Mesendoderm (in vitro differentiated cells): ENCODE results near the gene RPS6KA2.

Source experiments
- DNase-seq: peaks from one replicate; pipeline ENCODE4 v3.0.0; 2013
- H2AK5ac ChIP-seq: 2 replicates; pipeline ENCODE4 v1.6.1; 2013; ENCODE audit warnings: low read length, inconsistent platforms
- H2BK120ac ChIP-seq: 2 replicates; pipeline ENCODE4 v1.6.1; 2013; ENCODE audit warnings: low read depth, mild to moderate bottlenecking, low read length, moderate library complexity, mixed read lengths
- H2BK15ac ChIP-seq: replicated peaks from 2 replicates; pipeline ENCODE4 v1.6.1; 2013; ENCODE audit warnings: low read depth, mild to moderate bottlenecking, moderate library complexity
- H2BK5ac ChIP-seq: 2 replicates; pipeline ENCODE4 v1.6.1; 2013; ENCODE audit warnings: low read length, inconsistent platforms
- H3K18ac ChIP-seq: 2 replicates; pipeline ENCODE4 v1.6.1; 2013; ENCODE audit warnings: mild to moderate bottlenecking, low read length, mixed read lengths
- H3K23ac ChIP-seq: one replicate; pipeline ENCODE4 v1.6.1; 2013; ENCODE audit warnings: low read length
- H3K27ac ChIP-seq: 2 replicates; pipeline ENCODE4 v1.5.1; 2013; ENCODE audit warnings: low read depth, mild to moderate bottlenecking, inconsistent platforms, low read length, moderate library complexity
- H3K27me3 ChIP-seq: 2 replicates; pipeline ENCODE4 v1.6.1; 2013; ENCODE audit warnings: low read length, control low read depth, mild to moderate bottlenecking, inconsistent platforms; ENCODE audit not compliant: insufficient read depth, poor library complexity
- H3K36me3 ChIP-seq: 2 replicates; pipeline ENCODE4 v1.6.1; 2013; ENCODE audit warnings: low read length, inconsistent platforms; ENCODE audit not compliant: control insufficient read depth, insufficient read depth
- H3K4ac ChIP-seq: one replicate; pipeline ENCODE4 v1.6.1; 2013; ENCODE audit warnings: low read depth, mild to moderate bottlenecking, low read length, moderate library complexity
- H3K4me1 ChIP-seq: 2 replicates; pipeline ENCODE4 v1.6.1; 2013; ENCODE audit warnings: low read depth, low read length, inconsistent platforms; ENCODE audit not compliant: control insufficient read depth
- H3K4me2 ChIP-seq: 2 replicates; pipeline ENCODE4 v1.6.1; 2013; ENCODE audit warnings: low read length
- H3K4me3 ChIP-seq: 2 replicates; pipeline ENCODE4 v1.5.1; 2013; ENCODE audit warnings: mild to moderate bottlenecking, low read length
- H3K56ac ChIP-seq: one replicate; pipeline ENCODE4 v1.6.1; 2013; ENCODE audit warnings: low read length
- H3K79me1 ChIP-seq: 2 replicates; pipeline ENCODE4 v1.6.1; 2013; ENCODE audit warnings: low read length, inconsistent platforms
- H3K79me2 ChIP-seq: 2 replicates; pipeline ENCODE4 v1.6.1; 2013; ENCODE audit warnings: mild to moderate bottlenecking, low read length; ENCODE audit not compliant: control insufficient read depth, insufficient read depth
- H3K9ac ChIP-seq: 2 replicates; pipeline ENCODE4 v1.6.1; 2013; ENCODE audit warnings: low read length, inconsistent platforms
- H4K5ac ChIP-seq: one replicate; pipeline ENCODE4 v1.6.1; 2013; ENCODE audit warnings: low read length
- H4K8ac ChIP-seq: one replicate; pipeline ENCODE4 v1.6.1; 2013; ENCODE audit warnings: low read depth, mild to moderate bottlenecking, control low read depth, low read length, moderate library complexity
- WGBS: extraction: QIAGEN DNeasy Blood & Tissue Kit; methylation state at CpG from one replicate; pipeline ENCODE4 v1.1.7; 2013; ENCODE audit warnings: low lambda C conversion rate, missing lambda C conversion rate; ENCODE audit not compliant: insufficient coverage; ENCODE audit errors: extremely low coverage; 5-methylcytosine and 5-hydroxymethylcytosine counted together

RPS6KA2 gene

GRCh38 chr6:166486536-166486880, 140.5 kb downstream of the RPS6KA2 start:
- no peak overlapping the region for H3K56ac ChIP-seq
- no peak overlapping the region for H3K4me2 ChIP-seq
- H3K27me3 ChIP-seq, result no peaks in the 10 kb centered on the region
- H3K4ac ChIP-seq, result no peak overlapping the region
- H2BK5ac ChIP-seq, result no peak overlapping the region
- no peak overlapping the region for H3K9ac ChIP-seq
- H4K5ac ChIP-seq, result no peak overlapping the region
- no peak overlapping the region for H4K8ac ChIP-seq
- H2AK5ac ChIP-seq, result no peak overlapping the region
- no peak overlapping the region for H2BK120ac ChIP-seq
- no peak overlapping the region for H2BK15ac ChIP-seq
- no peaks in the 10 kb centered on the region for H3K79me2 ChIP-seq
- no peak overlapping the region for H3K4me3 ChIP-seq
- no peak overlapping the region for H3K23ac ChIP-seq
- WGBS, result no CpG with 5 or more reads among the region's 9 CpGs
- no peak overlapping the region for H3K27ac ChIP-seq
- no peak overlapping the region for H3K18ac ChIP-seq
- H3K36me3 ChIP-seq, result no peaks in the 10 kb centered on the region
- DNase-seq, result no peak
- H3K79me1 ChIP-seq, result no peaks in the 10 kb centered on the region
- H3K4me1 ChIP-seq, result peaks cover 3% of the 10 kb centered on the region

- no peaks in the 10 kb centered on the region for H3K79me2 ChIP-seq
- no peak overlapping the region for H3K18ac ChIP-seq
- WGBS, result no CpG with 5 or more reads among the region's 20 CpGs
- H2AK5ac ChIP-seq, result no peak overlapping the region
- H3K4me1 ChIP-seq, result peaks cover 3% of the 10 kb centered on the region
- no peak overlapping the region for H2BK15ac ChIP-seq
- no peaks in the 10 kb centered on the region for H3K79me1 ChIP-seq
- H3K4ac ChIP-seq, result no peak overlapping the region
- H3K23ac ChIP-seq, result no peak overlapping the region
- no peak overlapping the region for H2BK120ac ChIP-seq
- no peaks in the 10 kb centered on the region for H3K27me3 ChIP-seq
- no peak overlapping the region for H3K4me2 ChIP-seq
- H3K4me3 ChIP-seq, result no peak overlapping the region
- DNase-seq, result peak; percentile 42
- no peak overlapping the region for H4K5ac ChIP-seq
- no peak overlapping the region for H3K27ac ChIP-seq
- H3K56ac ChIP-seq, result no peak overlapping the region
- no peak overlapping the region for H2BK5ac ChIP-seq
- H4K8ac ChIP-seq, result no peak overlapping the region
- H3K9ac ChIP-seq, result no peak overlapping the region
- no peaks in the 10 kb centered on the region for H3K36me3 ChIP-seq
Observed at GRCh38 chr6:166485651-166486535, 141.2 kb downstream of the RPS6KA2 start.

- Histone ChIP-seq H3K79me1 (no peaks in the 10 kb centered on the region), H3K4me2 (no peak overlapping the region), H3K36me3 (no peaks in the 10 kb centered on the region), H2BK120ac (no peak overlapping the region), H3K27me3 (no peaks in the 10 kb centered on the region), H4K8ac (no peak overlapping the region), H3K23ac (no peak overlapping the region), H2BK5ac (no peak overlapping the region), H3K79me2 (no peaks in the 10 kb centered on the region), H3K9ac (no peak overlapping the region), H3K4me1 (peaks cover 3% of the 10 kb centered on the region), H3K4ac (no peak overlapping the region), H3K18ac (no peak overlapping the region), H2BK15ac (no peak overlapping the region), H2AK5ac (no peak overlapping the region), H3K4me3 (no peak overlapping the region), H3K27ac (no peak overlapping the region), H4K5ac (no peak overlapping the region), H3K56ac (no peak overlapping the region)
- no peak for DNase-seq
- WGBS, result no CpG with 5 or more reads among the region's 10 CpGs
Observed at GRCh38 chr6:166484863-166485262, 142.2 kb downstream of the RPS6KA2 start.

- no peak for DNase-seq
Observed at GRCh38 chr6:166483573-166484250, 143.3 kb downstream of the RPS6KA2 start.

GRCh38 chr6:166483026-166483425, 144.0 kb downstream of the RPS6KA2 start:
- H2BK120ac ChIP-seq, result no peak overlapping the region
- no peak overlapping the region for H2AK5ac ChIP-seq
- H2BK15ac ChIP-seq, result no peak overlapping the region
- no peaks in the 10 kb centered on the region for H3K4me1 ChIP-seq
- H3K56ac ChIP-seq, result no peak overlapping the region
- no peaks in the 10 kb centered on the region for H3K27me3 ChIP-seq
- H3K4me3 ChIP-seq, result no peak overlapping the region
- no peak overlapping the region for H4K5ac ChIP-seq
- H3K79me1 ChIP-seq, result no peaks in the 10 kb centered on the region
- no peak overlapping the region for H3K18ac ChIP-seq
- no peak overlapping the region for H3K27ac ChIP-seq
- H3K4me2 ChIP-seq, result no peak overlapping the region
- no peak overlapping the region for H3K23ac ChIP-seq
- H3K9ac ChIP-seq, result no peak overlapping the region
- no peak for DNase-seq
- H4K8ac ChIP-seq, result no peak overlapping the region
- H3K79me2 ChIP-seq, result no peaks in the 10 kb centered on the region
- H3K4ac ChIP-seq, result no peak overlapping the region
- H3K36me3 ChIP-seq, result no peaks in the 10 kb centered on the region
- H2BK5ac ChIP-seq, result no peak overlapping the region
- no CpG with 5 or more reads among the region's 10 CpGs for WGBS

More at GRCh38 chr6:166483573-166484250, 143.3 kb downstream of the RPS6KA2 start:
- H3K79me2 ChIP-seq, result no peaks in the 10 kb centered on the region
- H2AK5ac ChIP-seq, result no peak overlapping the region
- H4K5ac ChIP-seq, result no peak overlapping the region
- H3K56ac ChIP-seq, result no peak overlapping the region
- H3K27ac ChIP-seq, result no peak overlapping the region
- H3K23ac ChIP-seq, result no peak overlapping the region
- no peak overlapping the region for H3K4me2 ChIP-seq
- H3K9ac ChIP-seq, result no peak overlapping the region
- H2BK120ac ChIP-seq, result no peak overlapping the region
- no peaks in the 10 kb centered on the region for H3K79me1 ChIP-seq
- H3K4ac ChIP-seq, result no peak overlapping the region
- H2BK15ac ChIP-seq, result no peak overlapping the region
- no peak overlapping the region for H4K8ac ChIP-seq
- H3K18ac ChIP-seq, result no peak overlapping the region
- H3K4me3 ChIP-seq, result no peak overlapping the region
- H3K27me3 ChIP-seq, result no peaks in the 10 kb centered on the region
- H2BK5ac ChIP-seq, result no peak overlapping the region
- H3K4me1 ChIP-seq, result no peaks in the 10 kb centered on the region
- WGBS, result no CpG with 5 or more reads among the region's 15 CpGs
- no peaks in the 10 kb centered on the region for H3K36me3 ChIP-seq
